Mammary epithelial cell (primary cell): Measurements from ENCODE around the gene IQSEC1.

Experiments used
- CTCF ChIP-seq, 2 donors: IDR thresholded peaks in 1 of 2; conservative IDR thresholded peaks in 1 of 2; 2 replicates each; pipeline ENCODE4 v1.5.1; 2011 to 2012; ENCODE audit warnings: inconsistent platforms in 2 of 2, low read length in 2 of 2, mild to moderate bottlenecking in 2 of 2, control low read depth in 1 of 2, low read depth in 1 of 2; ENCODE audit not compliant: insufficient read depth in 1 of 2; ENCODE audit errors: extremely low read depth in 1 of 2
- EZH2 ChIP-seq: IDR thresholded peaks from 2 replicates; pipeline ENCODE4 v1.6.1; 2012; ENCODE audit warnings: low read length, inconsistent platforms, borderline replicate concordance

DNA sequence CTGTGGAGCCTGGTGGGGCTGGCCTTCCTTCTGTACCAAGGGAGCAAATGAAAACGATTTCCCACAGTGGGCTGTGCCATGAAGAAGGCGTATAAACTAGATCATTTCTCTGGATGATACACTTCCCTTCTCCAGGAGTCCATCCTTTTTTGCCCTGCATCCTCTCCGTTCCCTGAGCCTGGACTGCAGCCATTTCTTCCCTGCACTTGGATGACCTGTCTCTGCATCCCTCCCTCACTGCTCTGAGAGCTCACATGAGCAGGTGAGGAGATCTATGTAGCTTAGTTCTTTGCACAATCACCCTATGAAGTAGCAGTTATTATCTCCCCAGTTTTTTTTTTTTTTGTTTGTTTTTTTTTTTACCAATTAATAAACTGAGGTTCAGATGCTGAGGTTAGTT lies 46.7 kb downstream of the IQSEC1 start:
- TF ChIP-seq CTCF (conservative IDR thresholded peaks at IDR 0.05 in 1 of 2, IDR thresholded peaks at IDR 0.05 in 1 of 2; ENCODE audit: extremely low read depth in 1 of 2, insufficient read depth in 1 of 2, low read depth in 1 of 2, low read length in 2 of 2): no peak
- TF ChIP-seq EZH2: no peak
